ENCODE results near the gene ARCN1. TPM values are rescaled to one million over a fixed set of nuclear protein-coding genes. Genes with fewer than 3 reads are reported as not detected.

The ARCN1 gene
- polyA plus RNA-seq, 4 donors, result 79.7 to 143 (median 114) TPM

DNA sequence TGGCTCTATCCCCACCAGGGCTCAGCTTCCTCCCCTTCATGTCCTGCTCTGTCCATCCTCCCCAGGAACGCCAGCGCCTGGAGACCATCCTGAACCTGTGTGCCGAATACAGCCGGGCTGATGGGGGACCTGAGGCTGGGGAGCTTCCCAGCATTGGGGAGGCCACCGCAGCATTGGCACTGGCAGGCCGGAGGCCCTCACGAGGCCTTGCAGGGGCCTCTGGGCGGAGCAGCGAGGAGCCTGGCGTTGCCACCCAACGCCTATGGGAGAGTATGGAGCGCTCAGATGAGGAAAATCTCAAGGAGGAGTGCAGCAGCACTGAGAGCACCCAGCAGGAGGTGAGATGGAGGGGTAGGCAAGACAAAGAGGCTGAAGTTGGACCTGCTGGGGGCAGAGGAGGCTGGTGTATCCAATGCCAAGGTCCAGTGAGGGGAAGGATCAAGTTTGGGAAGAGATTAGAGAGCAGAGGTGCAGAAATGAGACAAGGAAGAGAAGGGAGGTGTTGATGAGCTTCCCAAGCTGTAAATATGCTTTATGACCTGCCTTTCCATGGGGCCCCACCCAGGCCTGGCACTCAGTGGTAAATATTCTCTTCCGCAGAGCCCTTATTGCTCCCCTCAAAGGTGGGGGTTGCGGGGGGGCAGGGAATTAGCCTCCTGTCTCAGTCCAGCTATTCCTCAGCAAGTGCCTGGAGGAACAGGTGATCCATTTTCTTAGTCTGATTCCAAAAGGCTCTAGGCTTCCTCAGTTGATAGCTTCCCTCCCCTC, 59.1 kb downstream of the ARCN1 start:
- WGBS, 3 donors, result 39 to 77% (median 64%) methylated on average over 14 of the region's 14 CpGs
- H3K9me3 ChIP-seq (ENCODE audit: control insufficient read depth in 2 of 2, insufficient read depth in 1 of 2, low read depth in 1 of 2, low read length in 1 of 2), result no peaks in the 10 kb centered on the region
- H3K27me3 ChIP-seq (ENCODE audit: control insufficient read depth in 3 of 3, insufficient read depth in 3 of 3, low read length in 3 of 3), result no peaks in the 10 kb centered on the region
- no peak overlapping the region for H3K4me3 ChIP-seq (ENCODE audit: low read depth in 1 of 3, low read length in 3 of 3)
- H3K36me3 ChIP-seq (ENCODE audit: control insufficient read depth in 3 of 3, insufficient read depth in 2 of 3, low read depth in 1 of 3, low read length in 3 of 3), result peaks cover 0 to 62% (median 0%) of the 10 kb centered on the region in 3 donors
- peak; percentile 55 to 65 for DNase-seq
- no peak for FAIRE-seq
- H3K27ac ChIP-seq (ENCODE audit: low read depth in 1 of 3, low read length in 2 of 3), result peak overlapping the region in 2 of 3 donors; percentile 16 to 32
- H3K4me1 ChIP-seq (ENCODE audit: control insufficient read depth in 3 of 3, insufficient read depth in 2 of 3, low read depth in 1 of 3, low read length in 2 of 3), result peaks cover 4 to 60% (median 4%) of the 10 kb centered on the region in 3 donors

DNA sequence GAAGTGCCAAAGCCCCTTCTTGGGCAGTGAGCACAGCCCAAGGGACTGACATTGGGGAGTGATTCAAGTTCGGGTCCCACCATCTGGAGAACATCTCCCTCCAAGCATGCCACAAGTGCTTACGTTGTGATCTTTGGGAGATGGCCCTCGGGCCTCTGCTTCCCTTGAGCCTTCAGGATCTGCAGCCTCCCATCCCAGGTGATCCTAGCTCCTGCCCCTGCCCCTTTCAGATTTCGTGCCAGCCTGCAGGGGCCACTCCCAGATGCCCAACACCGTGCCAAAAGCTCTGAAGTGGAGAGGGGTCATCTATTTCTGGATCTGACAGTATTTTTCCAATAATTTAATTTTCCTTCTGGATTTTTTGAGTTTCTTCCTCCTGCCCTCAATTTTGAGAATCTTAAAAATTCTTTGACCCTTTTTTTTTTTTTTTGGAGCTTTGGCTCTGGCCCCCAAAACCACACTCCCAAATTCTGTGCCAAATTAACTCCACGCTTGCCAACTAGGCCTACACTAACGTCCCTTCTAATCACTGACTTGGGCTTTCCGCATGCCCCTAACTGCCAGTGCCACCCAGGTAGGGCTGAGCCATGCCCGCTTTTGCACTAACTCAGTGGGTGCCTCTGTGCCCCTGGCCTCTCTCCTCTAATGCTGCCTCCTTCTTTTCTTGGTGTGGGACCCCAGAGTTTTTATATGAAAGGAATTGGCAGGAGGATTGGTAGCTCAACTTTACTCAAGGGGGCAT, 60.5 kb downstream of the ARCN1 start:
- WGBS, 3 donors, result 83 to 89% (median 83%) methylated on average over 9 of the region's 9 CpGs

DNA sequence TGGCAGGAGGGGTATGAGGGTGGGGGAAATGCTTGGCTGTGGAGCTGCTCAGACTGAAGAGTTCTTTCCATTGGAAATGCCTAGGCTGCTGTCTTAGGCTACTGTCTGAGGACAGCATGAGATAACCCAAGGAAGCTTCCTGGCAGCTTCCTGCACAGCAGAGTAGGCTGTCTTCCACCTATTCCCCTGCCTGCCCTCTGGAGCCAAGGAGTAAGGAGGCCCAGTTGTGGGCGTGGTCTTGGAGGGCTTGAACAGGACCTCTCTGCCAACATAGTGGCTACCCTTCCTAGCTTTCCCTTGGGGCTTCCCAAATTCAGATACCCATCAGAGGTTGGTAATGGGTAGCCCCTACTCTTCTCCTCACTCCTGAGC, 61.1 kb downstream of the ARCN1 start:
- no peak overlapping the region for H3K27ac ChIP-seq (ENCODE audit: low read depth in 1 of 3, low read length in 2 of 3)
- 45 to 83% (median 55%) methylated on average over 1 of the region's 1 CpG for WGBS, 3 donors
- DNase-seq (no peak), FAIRE-seq (no peak)
- no peaks in the 10 kb centered on the region for H3K27me3 ChIP-seq (ENCODE audit: control insufficient read depth in 3 of 3, insufficient read depth in 3 of 3, low read length in 3 of 3)
- H3K36me3 ChIP-seq (ENCODE audit: control insufficient read depth in 3 of 3, insufficient read depth in 2 of 3, low read depth in 1 of 3, low read length in 3 of 3), result peaks cover 0 to 57% (median 0%) of the 10 kb centered on the region in 3 donors
- no peak overlapping the region for H3K4me3 ChIP-seq (ENCODE audit: low read depth in 1 of 3, low read length in 3 of 3)
- H3K4me1 ChIP-seq (ENCODE audit: control insufficient read depth in 3 of 3, insufficient read depth in 2 of 3, low read depth in 1 of 3, low read length in 2 of 3), result peaks cover 4 to 60% (median 4%) of the 10 kb centered on the region in 3 donors
- H3K9me3 ChIP-seq (ENCODE audit: control insufficient read depth in 2 of 2, insufficient read depth in 1 of 2, low read depth in 1 of 2, low read length in 1 of 2), result no peaks in the 10 kb centered on the region

More for the DNA sequence above, 60.5 kb downstream of the ARCN1 start:
- H3K9me3 ChIP-seq (ENCODE audit: control insufficient read depth in 2 of 2, insufficient read depth in 1 of 2, low read depth in 1 of 2, low read length in 1 of 2), result no peaks in the 10 kb centered on the region
- H3K27ac ChIP-seq (ENCODE audit: low read depth in 1 of 3, low read length in 2 of 3), result no peak overlapping the region
- no peaks in the 10 kb centered on the region for H3K27me3 ChIP-seq (ENCODE audit: control insufficient read depth in 3 of 3, insufficient read depth in 3 of 3, low read length in 3 of 3)
- FAIRE-seq, result no peak
- H3K36me3 ChIP-seq (ENCODE audit: control insufficient read depth in 3 of 3, insufficient read depth in 2 of 3, low read depth in 1 of 3, low read length in 3 of 3), result peaks cover 0 to 62% (median 0%) of the 10 kb centered on the region in 3 donors
- no peak for DNase-seq
- H3K4me1 ChIP-seq (ENCODE audit: control insufficient read depth in 3 of 3, insufficient read depth in 2 of 3, low read depth in 1 of 3, low read length in 2 of 3), result peaks cover 4 to 60% (median 4%) of the 10 kb centered on the region in 3 donors
- H3K4me3 ChIP-seq (ENCODE audit: low read depth in 1 of 3, low read length in 3 of 3), result no peak overlapping the region

DNA sequence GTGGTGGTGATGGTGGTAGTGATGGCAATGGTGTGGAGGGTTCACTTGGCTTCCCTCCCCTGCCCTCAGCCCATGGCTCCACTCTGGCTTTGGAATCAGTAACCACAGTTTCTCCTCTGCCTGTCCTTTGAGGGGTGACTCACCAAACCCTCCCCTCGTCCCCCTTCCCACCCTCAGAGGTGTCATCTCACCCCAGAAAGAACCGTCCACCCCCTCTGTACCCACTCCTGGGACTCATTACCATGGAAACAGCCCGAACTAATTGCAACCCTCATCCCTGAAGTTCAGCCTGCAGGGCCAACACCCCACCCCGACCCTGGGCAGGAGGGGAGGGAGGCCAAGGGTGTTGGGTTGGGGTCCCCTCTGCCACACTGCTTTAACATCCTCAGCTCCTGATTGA, 61.8 kb downstream of the ARCN1 start:
- H3K27ac ChIP-seq (ENCODE audit: low read depth in 1 of 3, low read length in 2 of 3), result peak overlapping the region in 1 of 3 donors; percentile 11
- no peaks in the 10 kb centered on the region for H3K27me3 ChIP-seq (ENCODE audit: control insufficient read depth in 3 of 3, insufficient read depth in 3 of 3, low read length in 3 of 3)
- H3K9me3 ChIP-seq (ENCODE audit: control insufficient read depth in 2 of 2, insufficient read depth in 1 of 2, low read depth in 1 of 2, low read length in 1 of 2), result no peaks in the 10 kb centered on the region
- H3K4me3 ChIP-seq (ENCODE audit: low read depth in 1 of 3, low read length in 3 of 3), result no peak overlapping the region
- FAIRE-seq, result no peak
- WGBS, 3 donors, result 53 to 78% (median 56%) methylated on average over 4 of the region's 4 CpGs
- peaks cover 0 to 58% (median 0%) of the 10 kb centered on the region in 3 donors for H3K36me3 ChIP-seq (ENCODE audit: control insufficient read depth in 3 of 3, insufficient read depth in 2 of 3, low read depth in 1 of 3, low read length in 3 of 3)
- H3K4me1 ChIP-seq (ENCODE audit: control insufficient read depth in 3 of 3, insufficient read depth in 2 of 3, low read depth in 1 of 3, low read length in 2 of 3), result peaks cover 4 to 58% (median 4%) of the 10 kb centered on the region in 3 donors
- DNase-seq, result no peak

DNA sequence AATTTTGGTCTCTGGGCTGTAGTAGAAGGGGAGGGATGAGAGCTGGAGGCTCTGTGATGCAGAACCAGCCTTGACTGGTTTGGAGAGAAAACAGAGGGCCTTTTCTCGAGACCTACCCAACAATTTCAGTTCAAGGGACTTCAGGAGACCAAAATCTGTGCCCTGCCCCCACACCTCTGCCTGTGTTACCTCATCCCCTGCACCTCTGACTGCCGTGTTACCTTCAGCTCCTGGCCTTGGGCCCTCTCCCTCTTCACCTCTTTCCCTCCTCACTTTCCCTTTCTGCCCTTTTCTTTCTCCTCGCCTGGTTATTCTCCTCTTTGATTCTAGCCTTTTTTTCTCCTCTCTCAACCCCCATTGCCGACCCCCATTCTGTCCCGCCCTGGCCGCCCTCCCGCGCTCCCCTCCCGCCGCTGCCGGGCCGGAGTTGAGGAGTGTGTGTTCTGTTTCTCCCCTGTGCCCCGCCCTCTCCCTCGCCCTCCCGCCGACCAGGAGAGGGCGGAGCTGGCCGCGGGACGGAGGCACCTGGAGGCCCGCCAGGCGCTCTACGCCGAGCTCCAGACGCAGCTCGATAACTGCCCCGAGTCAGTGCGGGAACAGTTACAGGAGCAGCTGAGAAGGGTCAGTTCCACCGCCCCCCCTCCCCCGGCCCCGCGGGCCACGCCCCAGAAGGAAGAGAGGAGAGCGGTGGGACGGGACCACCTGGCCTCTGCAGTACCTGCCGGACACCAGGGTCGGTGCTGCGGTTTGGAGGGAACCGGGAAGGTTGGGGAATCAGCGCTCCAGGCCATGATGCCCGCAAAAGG, 62.4 kb downstream of the ARCN1 start:
- Histone ChIP-seq H3K27ac (ENCODE audit: low read depth in 1 of 3, low read length in 2 of 3) (peak overlapping the region in 2 of 3 donors; percentile 7 to 33), H3K4me3 (ENCODE audit: low read depth in 1 of 3, low read length in 3 of 3) (peak overlapping the region in 2 of 3 donors; percentile 8 to 27), H3K9me3 (ENCODE audit: control insufficient read depth in 2 of 2, insufficient read depth in 1 of 2, low read depth in 1 of 2, low read length in 1 of 2) (no peaks in the 10 kb centered on the region), H3K36me3 (ENCODE audit: control insufficient read depth in 3 of 3, insufficient read depth in 2 of 3, low read depth in 1 of 3, low read length in 3 of 3) (peaks cover 0 to 61% (median 0%) of the 10 kb centered on the region in 3 donors), H3K4me1 (ENCODE audit: control insufficient read depth in 3 of 3, insufficient read depth in 2 of 3, low read depth in 1 of 3, low read length in 2 of 3) (peaks cover 4 to 54% (median 4%) of the 10 kb centered on the region in 3 donors), H3K27me3 (ENCODE audit: control insufficient read depth in 3 of 3, insufficient read depth in 3 of 3, low read length in 3 of 3) (no peaks in the 10 kb centered on the region)
- FAIRE-seq, result no peak
- 7 to 33% (median 20%) methylated on average over 30 to 41 of the region's 41 CpGs for WGBS, 3 donors
- DNase-seq, result peak; percentile 88 to 92

DNA sequence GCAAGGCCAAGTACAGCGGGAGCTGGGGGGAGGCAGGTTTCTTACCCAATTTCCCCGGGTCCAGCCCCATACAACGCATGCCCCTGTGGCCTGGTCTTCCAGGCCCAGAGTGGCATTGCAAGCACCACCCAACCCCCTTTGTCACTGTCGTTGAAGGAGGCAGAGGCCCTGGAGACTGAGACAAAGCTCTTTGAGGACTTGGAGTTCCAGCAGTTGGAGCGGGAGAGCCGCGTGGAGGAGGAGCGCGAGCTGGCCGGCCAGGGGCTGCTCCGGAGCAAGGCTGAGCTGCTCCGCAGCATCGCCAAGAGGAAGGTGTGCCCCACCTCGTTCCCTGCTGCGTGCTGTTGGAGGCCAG, 63.0 kb downstream of the ARCN1 start:
- Histone ChIP-seq H3K27me3 (ENCODE audit: control insufficient read depth in 3 of 3, insufficient read depth in 3 of 3, low read length in 3 of 3) (no peaks in the 10 kb centered on the region), H3K9me3 (ENCODE audit: control insufficient read depth in 2 of 2, insufficient read depth in 1 of 2, low read depth in 1 of 2, low read length in 1 of 2) (no peaks in the 10 kb centered on the region), H3K27ac (ENCODE audit: low read depth in 1 of 3, low read length in 2 of 3) (peak overlapping the region in 1 of 3 donors; percentile 33), H3K36me3 (ENCODE audit: control insufficient read depth in 3 of 3, insufficient read depth in 2 of 3, low read depth in 1 of 3, low read length in 3 of 3) (peaks cover 0 to 67% (median 0%) of the 10 kb centered on the region in 3 donors), H3K4me1 (ENCODE audit: control insufficient read depth in 3 of 3, insufficient read depth in 2 of 3, low read depth in 1 of 3, low read length in 2 of 3) (peaks cover 2 to 50% (median 4%) of the 10 kb centered on the region in 3 donors), H3K4me3 (ENCODE audit: low read depth in 1 of 3, low read length in 3 of 3) (peak overlapping the region in 2 of 3 donors; percentile 8 to 27)
- DNase-seq, result no peak
- FAIRE-seq, result no peak
- WGBS, 3 donors, result 15 to 49% (median 32%) methylated on average over 15 of the region's 15 CpGs

DNA sequence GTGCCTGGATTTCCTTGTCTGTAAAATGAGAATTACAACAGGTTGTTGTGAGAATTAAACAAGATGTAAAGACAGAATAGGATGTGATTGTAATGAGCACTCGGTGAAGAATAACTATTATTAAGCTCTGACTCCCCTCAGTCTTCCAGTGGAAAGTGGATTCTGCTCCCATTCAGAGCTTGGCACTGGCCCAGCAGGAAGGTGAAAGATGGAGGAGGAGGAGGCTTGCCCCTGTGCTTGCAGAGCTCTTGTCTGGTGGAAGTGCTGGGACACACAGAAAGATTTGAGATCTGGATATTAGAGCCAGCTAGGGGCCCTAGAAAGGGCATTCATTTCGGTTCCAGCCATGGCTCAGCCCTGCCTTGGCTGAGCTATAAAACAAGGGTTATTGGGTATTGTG, 63.4 kb downstream of the ARCN1 start:
- DNase-seq (no peak), FAIRE-seq (no peak)
- WGBS, 3 donors, result 18 to 61% (median 42%) methylated on average over 2 of the region's 2 CpGs
- Histone ChIP-seq H3K9me3 (ENCODE audit: control insufficient read depth in 2 of 2, insufficient read depth in 1 of 2, low read depth in 1 of 2, low read length in 1 of 2) (no peaks in the 10 kb centered on the region), H3K4me3 (ENCODE audit: low read depth in 1 of 3, low read length in 3 of 3) (no peak overlapping the region), H3K36me3 (ENCODE audit: control insufficient read depth in 3 of 3, insufficient read depth in 2 of 3, low read depth in 1 of 3, low read length in 3 of 3) (peaks cover 0 to 71% (median 0%) of the 10 kb centered on the region in 3 donors), H3K27me3 (ENCODE audit: control insufficient read depth in 3 of 3, insufficient read depth in 3 of 3, low read length in 3 of 3) (no peaks in the 10 kb centered on the region), H3K4me1 (ENCODE audit: control insufficient read depth in 3 of 3, insufficient read depth in 2 of 3, low read depth in 1 of 3, low read length in 2 of 3) (peaks cover 2 to 52% (median 4%) of the 10 kb centered on the region in 3 donors), H3K27ac (ENCODE audit: low read depth in 1 of 3, low read length in 2 of 3) (no peak overlapping the region)
